HFF-Myc (cell line): ENCODE measurements around the gene LMAN1.

Experiments
- DNase-seq: peaks from one replicate; pipeline ENCODE4 v3.0.0-alpha.2; 2011; ENCODE audit warnings: low read depth; ENCODE audit errors: extremely low read depth
- H3K4me3 ChIP-seq: replicated peaks from 2 replicates; pipeline ENCODE4 v1.5.1; 2011; ENCODE audit warnings: low read depth, mild to moderate bottlenecking, control low read depth, low read length
- CTCF ChIP-seq: IDR thresholded peaks from 2 replicates; pipeline ENCODE4 v1.5.1; 2012; ENCODE audit warnings: mild to moderate bottlenecking, low read depth, low read length, control low read depth; ENCODE audit errors: missing control alignments

Gene LMAN1

GRCh38 chr18:59308248-59308937, 50.7 kb downstream of the LMAN1 start:
- peak; percentile 88 for TF ChIP-seq CTCF
- peak; percentile 12 for DNase-seq
- peak overlapping the region; percentile 28 for H3K4me3 ChIP-seq

- H3K4me3 ChIP-seq = no peak overlapping the region
- no peak for TF ChIP-seq CTCF
- DNase-seq = no peak
These were observed 52.4 kb downstream of the LMAN1 start for GRCh38 chr18:59306640-59307039.

GRCh38 chr18:59305295-59305694, 53.8 kb downstream of the LMAN1 start:
- no peak for TF ChIP-seq CTCF
- no peak for DNase-seq
- H3K4me3 ChIP-seq = no peak overlapping the region

- DNase-seq = no peak
- no peak overlapping the region for H3K4me3 ChIP-seq
- no peak for TF ChIP-seq CTCF
These were observed 55.3 kb downstream of the LMAN1 start for GRCh38 chr18:59303656-59304195.

GRCh38 chr18:59303006-59303405, 56.1 kb downstream of the LMAN1 start:
- no peak overlapping the region for H3K4me3 ChIP-seq
- DNase-seq = no peak
- no peak for TF ChIP-seq CTCF

GRCh38 chr18:59301929-59302328, 57.1 kb downstream of the LMAN1 start:
- TF ChIP-seq CTCF = no peak
- no peak overlapping the region for H3K4me3 ChIP-seq
- DNase-seq = no peak
